GM12874 (cell line): ENCODE measurements around the gene MAP1LC3C.

Source experiments
- TF ChIP-seq, protein P1 (sequence below): IDR thresholded peaks from 2 replicates; pipeline ENCODE4 v1.5.1; 2011; ENCODE audit warnings: low read depth, mild to moderate bottlenecking, control low read depth, low read length, moderate library complexity; ENCODE audit not compliant: insufficient read depth

MAP1LC3C gene

DNA sequence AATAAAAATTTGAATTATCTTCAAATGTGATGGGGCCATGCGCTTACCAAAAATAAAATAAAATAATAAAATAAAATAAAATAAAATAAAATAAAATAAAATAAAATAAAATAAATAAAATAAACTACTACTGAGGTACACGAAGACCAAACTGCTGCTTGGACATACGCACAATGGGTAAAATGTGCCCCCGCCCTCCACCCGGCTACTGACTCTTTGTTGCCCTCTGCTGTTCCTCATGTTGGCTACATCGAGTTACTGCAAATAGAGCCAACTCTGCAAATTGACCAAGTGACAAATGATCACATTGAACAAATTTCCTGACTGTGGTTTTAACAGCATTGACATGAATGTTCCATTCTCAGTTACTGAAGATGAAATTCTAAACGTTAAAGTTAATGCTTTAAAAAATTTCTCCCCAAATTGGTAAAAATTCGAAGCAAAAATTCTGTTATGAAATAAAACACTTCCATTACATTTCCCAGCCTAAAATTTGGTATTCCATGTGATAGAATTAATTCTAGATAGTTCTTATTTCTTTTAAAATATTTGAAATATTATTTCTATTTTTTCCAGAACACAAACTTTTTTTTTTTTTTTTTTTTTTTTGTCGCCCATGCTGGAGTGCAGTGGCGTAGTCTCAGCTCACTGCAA lies 18.8 kb upstream of the MAP1LC3C start:
- TF ChIP-seq, protein P1, sequence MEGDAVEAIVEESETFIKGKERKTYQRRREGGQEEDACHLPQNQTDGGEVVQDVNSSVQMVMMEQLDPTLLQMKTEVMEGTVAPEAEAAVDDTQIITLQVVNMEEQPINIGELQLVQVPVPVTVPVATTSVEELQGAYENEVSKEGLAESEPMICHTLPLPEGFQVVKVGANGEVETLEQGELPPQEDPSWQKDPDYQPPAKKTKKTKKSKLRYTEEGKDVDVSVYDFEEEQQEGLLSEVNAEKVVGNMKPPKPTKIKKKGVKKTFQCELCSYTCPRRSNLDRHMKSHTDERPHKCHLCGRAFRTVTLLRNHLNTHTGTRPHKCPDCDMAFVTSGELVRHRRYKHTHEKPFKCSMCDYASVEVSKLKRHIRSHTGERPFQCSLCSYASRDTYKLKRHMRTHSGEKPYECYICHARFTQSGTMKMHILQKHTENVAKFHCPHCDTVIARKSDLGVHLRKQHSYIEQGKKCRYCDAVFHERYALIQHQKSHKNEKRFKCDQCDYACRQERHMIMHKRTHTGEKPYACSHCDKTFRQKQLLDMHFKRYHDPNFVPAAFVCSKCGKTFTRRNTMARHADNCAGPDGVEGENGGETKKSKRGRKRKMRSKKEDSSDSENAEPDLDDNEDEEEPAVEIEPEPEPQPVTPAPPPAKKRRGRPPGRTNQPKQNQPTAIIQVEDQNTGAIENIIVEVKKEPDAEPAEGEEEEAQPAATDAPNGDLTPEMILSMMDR: peak; percentile 65

DNA sequence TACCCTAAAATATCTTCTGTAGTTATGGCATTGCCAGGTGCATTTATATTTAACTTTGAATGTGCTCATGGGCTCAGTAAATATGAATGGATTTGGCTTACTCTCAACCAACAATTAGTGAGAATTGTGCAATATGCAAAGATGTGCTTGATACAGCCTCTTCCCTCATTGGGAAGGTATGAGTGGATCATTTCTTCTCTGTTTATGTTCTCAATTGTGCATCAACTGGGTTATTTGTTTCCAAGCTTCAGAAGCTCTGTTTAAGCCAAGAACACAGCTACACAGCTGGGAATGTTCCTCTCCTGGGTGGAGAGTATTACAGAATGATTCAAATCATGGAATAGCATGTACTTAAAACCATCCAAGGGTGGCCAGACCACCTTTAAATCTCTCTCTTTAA lies 17.6 kb upstream of the MAP1LC3C start:
- TF ChIP-seq, protein P1: no peak

DNA sequence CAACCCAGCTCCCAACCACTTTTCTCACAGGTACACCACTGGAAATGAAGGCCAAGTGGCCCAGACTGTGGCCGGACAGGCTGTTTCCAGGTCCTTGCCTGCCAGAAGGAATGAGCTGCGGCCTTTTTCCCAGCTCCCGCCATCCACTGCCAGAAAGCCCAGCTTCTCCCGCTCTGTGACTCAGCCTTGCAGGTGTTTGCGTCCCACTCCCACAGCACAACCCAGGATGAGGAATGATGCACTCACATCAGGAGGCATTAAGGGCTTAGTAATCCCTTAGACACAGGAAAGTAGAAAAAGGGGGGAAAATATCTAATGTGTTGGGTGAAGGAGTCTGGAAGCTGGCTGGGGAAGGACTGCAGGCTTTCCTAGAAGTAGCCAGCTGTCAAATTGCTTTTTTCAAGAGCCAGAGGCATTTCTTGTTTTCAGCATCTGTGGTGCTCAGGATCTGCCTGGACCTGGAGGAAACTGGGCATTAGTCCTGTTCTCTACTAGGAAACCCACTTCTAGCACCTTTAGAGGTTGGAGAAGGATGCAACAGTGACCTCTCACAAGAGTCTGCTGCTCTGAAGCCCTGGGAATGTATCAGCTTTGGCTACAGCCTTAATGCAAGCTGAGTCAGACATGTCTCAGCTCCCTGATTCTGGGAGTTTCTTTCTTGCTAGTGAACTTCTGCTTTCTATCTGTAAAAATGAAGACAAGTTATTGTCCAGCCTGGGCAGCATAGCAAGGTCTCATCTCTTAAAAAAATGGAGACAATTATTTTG lies 13.2 kb upstream of the MAP1LC3C start:
- TF ChIP-seq, protein P1: no peak

DNA sequence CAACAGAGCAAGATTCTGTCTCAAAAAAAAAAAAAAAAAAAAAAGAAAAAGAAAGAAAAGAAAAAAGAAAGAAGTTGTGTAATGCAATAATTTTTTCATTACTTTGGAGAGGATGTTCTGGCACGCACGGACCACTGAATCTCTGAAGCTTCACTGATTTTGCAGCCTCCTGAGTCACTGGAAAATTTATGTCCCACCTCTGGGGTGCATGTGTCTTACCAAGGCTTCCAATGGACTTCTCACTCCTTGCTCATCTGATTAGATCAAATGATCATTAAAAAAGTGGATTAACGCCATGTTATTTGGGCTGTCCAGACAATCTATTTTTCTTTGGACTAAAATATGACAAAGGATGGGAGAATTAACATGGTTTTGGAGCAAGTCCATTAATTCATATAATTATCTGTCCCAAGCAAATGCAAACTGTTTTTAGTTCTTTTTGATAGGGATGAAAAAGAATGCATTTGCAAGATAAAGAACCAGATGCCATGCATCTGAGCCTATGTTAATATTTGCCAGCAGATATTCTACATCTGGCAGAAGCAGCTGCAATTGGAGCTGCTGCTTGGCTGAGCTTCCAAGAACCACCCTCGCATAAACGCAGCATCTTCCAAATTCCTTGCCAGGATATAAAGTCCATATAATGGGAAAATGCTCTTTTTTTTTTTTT lies 10.1 kb upstream of the MAP1LC3C start:
- TF ChIP-seq, protein P1: no peak

DNA sequence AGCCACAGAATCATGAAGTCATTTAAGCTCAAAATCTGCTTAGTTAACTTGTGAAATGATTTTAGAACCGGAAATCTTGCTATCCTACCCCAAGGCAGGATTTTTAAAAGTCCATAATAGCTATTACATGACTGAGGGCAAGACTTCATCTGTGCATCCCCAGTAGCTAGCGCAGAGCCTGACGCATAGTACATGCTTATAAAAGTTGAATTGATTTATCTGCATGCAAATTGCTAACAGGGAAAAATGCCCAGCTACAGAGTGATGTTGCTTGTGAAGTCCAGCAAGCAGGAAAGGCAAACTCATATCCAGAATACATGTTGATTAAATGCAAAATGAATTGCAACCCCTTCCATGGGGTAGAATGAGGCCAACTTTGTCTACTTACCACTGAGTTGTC lies 8.1 kb upstream of the MAP1LC3C start:
- TF ChIP-seq, protein P1: no peak

DNA sequence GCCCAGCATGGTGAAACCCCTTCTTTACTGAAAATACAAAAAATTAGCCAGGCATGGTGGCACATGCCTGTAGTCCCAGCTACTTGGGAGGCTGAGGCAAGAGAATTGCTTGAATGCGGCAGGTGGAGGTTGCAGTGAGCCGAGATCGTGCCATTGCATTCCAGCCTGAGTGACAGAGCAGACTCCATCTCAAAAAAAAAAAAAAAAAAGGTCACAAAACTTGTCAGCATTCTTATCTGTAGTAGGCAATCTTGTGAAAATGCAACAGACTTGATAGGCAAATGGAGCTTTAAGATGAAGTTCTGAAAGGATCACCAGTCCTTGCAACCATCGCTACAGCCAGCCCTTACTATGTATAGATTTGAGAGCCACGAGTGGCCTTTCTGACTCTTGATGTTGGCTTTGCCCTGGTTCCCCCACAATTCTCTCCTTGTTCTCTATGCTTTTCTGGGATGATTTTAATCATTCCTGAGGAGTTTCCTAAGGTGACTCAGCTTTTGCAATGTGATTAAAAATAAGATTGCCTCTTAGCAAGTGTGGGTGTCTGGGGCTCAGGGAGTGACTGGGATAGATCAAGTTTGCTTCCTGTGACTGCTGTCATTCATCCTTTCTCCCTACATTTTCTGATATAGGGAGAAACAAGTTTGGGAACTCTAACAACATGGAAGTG lies 7.1 kb upstream of the MAP1LC3C start:
- TF ChIP-seq, protein P1: no peak
